ENCODE results near the gene RAB7B.

The RAB7B gene

DNA sequence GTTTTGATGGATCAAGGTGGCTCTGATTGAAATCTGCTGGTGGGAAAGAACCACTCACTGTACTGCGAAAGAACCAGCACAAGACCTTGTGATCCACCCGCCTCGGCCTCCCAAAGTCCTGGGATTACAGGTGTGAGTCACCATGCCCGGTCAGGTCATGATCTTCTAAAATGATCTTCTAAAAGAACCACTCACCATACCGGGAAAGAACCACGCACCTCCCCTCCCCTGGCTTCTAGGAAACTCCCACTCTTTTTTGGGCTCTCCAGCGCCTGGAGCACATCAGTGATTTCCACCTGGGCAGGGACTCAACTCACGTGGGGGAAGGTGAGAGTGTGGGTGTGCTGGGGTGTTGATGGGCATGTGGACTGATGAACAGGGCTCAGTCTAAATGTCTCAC is 7.9 kb upstream of the RAB7B start:
- no peak overlapping the region for H2BK12ac ChIP-seq (ENCODE audit: low read length)
- H2BK120ac ChIP-seq (ENCODE audit: low read depth, low read length) = no peak overlapping the region
- H3K4ac ChIP-seq (ENCODE audit: low read length) = no peak overlapping the region
- no CpG with 5 or more reads among the region's 8 CpGs for WGBS, 2 donors (ENCODE audit: extremely low coverage in 2 of 2, insufficient read length in 2 of 2, insufficient replicate concordance in 1 of 2)
- H3K36me3 ChIP-seq (replicated peaks in 1 of 2; ENCODE audit: control insufficient read depth in 2 of 2, insufficient read depth in 2 of 2, low read length in 2 of 2) = no peaks in the 10 kb centered on the region
- H3K9me3 ChIP-seq (replicated peaks in 1 of 2; ENCODE audit: control insufficient read depth in 2 of 2, insufficient read depth in 1 of 2, low read depth in 1 of 2, low read length in 2 of 2) = peaks cover 0 to 2% of the 10 kb centered on the region in 2 donors
- no peak for DNase-seq (ENCODE audit: low spot score)
- no peak overlapping the region for H2BK5ac ChIP-seq (ENCODE audit: low read length)
- H3K27me3 ChIP-seq (ENCODE audit: control insufficient read depth in 3 of 3, insufficient read depth in 3 of 3, low read depth in 1 of 3, low read length in 3 of 3) = peaks cover 0 to 5% (median 0%) of the 10 kb centered on the region in 3 experiments
- H3K79me1 ChIP-seq (ENCODE audit: low read depth, low read length) = no peaks in the 10 kb centered on the region
- H4K8ac ChIP-seq (ENCODE audit: low read depth, low read length) = no peak overlapping the region
- no peak overlapping the region for H3K4me2 ChIP-seq (ENCODE audit: insufficient read depth, low read length, poor library complexity, severe bottlenecking)
- peaks cover 0 to 4% of the 10 kb centered on the region in 2 donors for H3K4me1 ChIP-seq (ENCODE audit: control insufficient read depth in 2 of 2, insufficient read depth in 1 of 2, low read depth in 1 of 2, low read length in 2 of 2)
- no peak overlapping the region for H3K18ac ChIP-seq (ENCODE audit: low read length)
- H3K9ac ChIP-seq (ENCODE audit: low read depth, low read length, poor library complexity) = no peak overlapping the region
- no peak overlapping the region for H3K4me3 ChIP-seq (ENCODE audit: low read length in 2 of 2)
- no peak overlapping the region for H2AK5ac ChIP-seq (ENCODE audit: low read depth, low read length)
- no peak overlapping the region for H2BK15ac ChIP-seq (ENCODE audit: low read length)
- no peak overlapping the region for H2AFZ ChIP-seq (ENCODE audit: low read length)
- no peak overlapping the region for H3K27ac ChIP-seq (replicated peaks; ENCODE audit: low read length)
- no peak overlapping the region for H3K14ac ChIP-seq (ENCODE audit: low read length)
- no peak overlapping the region for H3K23ac ChIP-seq (ENCODE audit: low read depth, low read length, poor library complexity)
- no peak overlapping the region for H4K91ac ChIP-seq (ENCODE audit: low read depth, low read length, poor library complexity)

DNA sequence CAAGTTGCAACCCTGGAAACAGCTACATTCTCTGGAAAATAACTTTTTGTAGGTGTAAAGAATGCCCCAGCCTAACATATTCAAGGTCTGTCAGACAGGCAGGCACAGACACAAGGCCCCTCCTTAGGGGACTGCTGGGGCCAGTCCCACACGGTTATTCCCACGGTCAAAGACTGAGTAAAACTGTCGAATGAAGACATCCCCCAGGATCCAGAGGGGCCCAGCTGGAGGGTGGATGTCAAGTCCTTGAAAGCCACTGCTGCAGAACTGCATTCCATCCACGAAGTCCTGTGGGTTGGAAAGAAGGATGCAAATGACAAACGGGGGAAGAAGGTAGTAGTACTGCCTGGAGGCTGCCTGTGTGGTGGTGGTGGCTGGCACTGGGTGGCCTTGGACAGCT is 6.9 kb upstream of the RAB7B start:
- Histone ChIP-seq H2BK15ac (ENCODE audit: low read length) (no peak overlapping the region), H4K8ac (ENCODE audit: low read depth, low read length) (no peak overlapping the region), H2BK5ac (ENCODE audit: low read length) (no peak overlapping the region), H2AFZ (ENCODE audit: low read length) (no peak overlapping the region), H3K4me1 (ENCODE audit: control insufficient read depth in 2 of 2, insufficient read depth in 1 of 2, low read depth in 1 of 2, low read length in 2 of 2) (peaks cover 0 to 7% of the 10 kb centered on the region in 2 donors), H3K9ac (ENCODE audit: low read depth, low read length, poor library complexity) (no peak overlapping the region), H3K4me3 (ENCODE audit: low read length in 2 of 2) (no peak overlapping the region), H3K36me3 (replicated peaks in 1 of 2; ENCODE audit: control insufficient read depth in 2 of 2, insufficient read depth in 2 of 2, low read length in 2 of 2) (no peaks in the 10 kb centered on the region), H3K14ac (ENCODE audit: low read length) (no peak overlapping the region), H3K27me3 (ENCODE audit: control insufficient read depth in 3 of 3, insufficient read depth in 3 of 3, low read depth in 1 of 3, low read length in 3 of 3) (peaks cover 0 to 5% (median 0%) of the 10 kb centered on the region in 3 experiments), H3K4me2 (ENCODE audit: insufficient read depth, low read length, poor library complexity, severe bottlenecking) (no peak overlapping the region), H4K91ac (ENCODE audit: low read depth, low read length, poor library complexity) (no peak overlapping the region), H3K18ac (ENCODE audit: low read length) (no peak overlapping the region), H3K23ac (ENCODE audit: low read depth, low read length, poor library complexity) (no peak overlapping the region), H3K79me1 (ENCODE audit: low read depth, low read length) (no peaks in the 10 kb centered on the region), H3K9me3 (replicated peaks in 1 of 2; ENCODE audit: control insufficient read depth in 2 of 2, insufficient read depth in 1 of 2, low read depth in 1 of 2, low read length in 2 of 2) (peaks cover 0 to 2% of the 10 kb centered on the region in 2 donors), H2BK120ac (ENCODE audit: low read depth, low read length) (no peak overlapping the region), H2BK12ac (ENCODE audit: low read length) (no peak overlapping the region), H3K27ac (replicated peaks; ENCODE audit: low read length) (no peak overlapping the region), H3K4ac (ENCODE audit: low read length) (no peak overlapping the region), H2AK5ac (ENCODE audit: low read depth, low read length) (no peak overlapping the region)
- WGBS, 2 donors (ENCODE audit: extremely low coverage in 2 of 2, insufficient read length in 2 of 2, insufficient replicate concordance in 1 of 2) = no CpG with 5 or more reads among the region's 5 CpGs
- DNase-seq (ENCODE audit: low spot score) = no peak

- Histone ChIP-seq H3K27ac (replicated peaks; ENCODE audit: low read length) (no peak overlapping the region), H3K4ac (ENCODE audit: low read length) (no peak overlapping the region), H4K8ac (ENCODE audit: low read depth, low read length) (no peak overlapping the region), H2AFZ (ENCODE audit: low read length) (no peak overlapping the region), H3K79me1 (ENCODE audit: low read depth, low read length) (peaks cover 8% of the 10 kb centered on the region), H3K14ac (ENCODE audit: low read length) (no peak overlapping the region), H3K27me3 (ENCODE audit: control insufficient read depth in 3 of 3, insufficient read depth in 3 of 3, low read depth in 1 of 3, low read length in 3 of 3) (peaks cover 0 to 8% (median 0%) of the 10 kb centered on the region in 3 experiments), H2BK15ac (ENCODE audit: low read length) (no peak overlapping the region), H2BK120ac (ENCODE audit: low read depth, low read length) (no peak overlapping the region), H2BK12ac (ENCODE audit: low read length) (no peak overlapping the region), H3K23ac (ENCODE audit: low read depth, low read length, poor library complexity) (no peak overlapping the region), H2AK5ac (ENCODE audit: low read depth, low read length) (no peak overlapping the region), H4K91ac (ENCODE audit: low read depth, low read length, poor library complexity) (no peak overlapping the region), H3K4me2 (ENCODE audit: insufficient read depth, low read length, poor library complexity, severe bottlenecking) (no peak overlapping the region), H3K9ac (ENCODE audit: low read depth, low read length, poor library complexity) (no peak overlapping the region), H3K4me3 (ENCODE audit: low read length in 2 of 2) (no peak overlapping the region), H3K4me1 (ENCODE audit: control insufficient read depth in 2 of 2, insufficient read depth in 1 of 2, low read depth in 1 of 2, low read length in 2 of 2) (peaks cover 0 to 9% of the 10 kb centered on the region in 2 donors), H3K18ac (ENCODE audit: low read length) (no peak overlapping the region), H2BK5ac (ENCODE audit: low read length) (no peak overlapping the region), H3K9me3 (replicated peaks in 1 of 2; ENCODE audit: control insufficient read depth in 2 of 2, insufficient read depth in 1 of 2, low read depth in 1 of 2, low read length in 2 of 2) (peaks cover 0 to 3% of the 10 kb centered on the region in 2 donors), H3K36me3 (replicated peaks in 1 of 2; ENCODE audit: control insufficient read depth in 2 of 2, insufficient read depth in 2 of 2, low read length in 2 of 2) (peaks cover 0 to 2% of the 10 kb centered on the region in 2 donors)
- no peak for DNase-seq (ENCODE audit: low spot score)
- no CpG with 5 or more reads among the region's 4 CpGs for WGBS, 2 donors (ENCODE audit: extremely low coverage in 2 of 2, insufficient read length in 2 of 2, insufficient replicate concordance in 1 of 2)
These were observed 3.8 kb upstream of the RAB7B start for GRCh38 chr1:206006946-206007345.

- H3K4me1 ChIP-seq (ENCODE audit: control insufficient read depth in 2 of 2, insufficient read depth in 1 of 2, low read depth in 1 of 2, low read length in 2 of 2) = peaks cover 0 to 9% of the 10 kb centered on the region in 2 donors
- WGBS, 2 donors (ENCODE audit: extremely low coverage in 2 of 2, insufficient read length in 2 of 2, insufficient replicate concordance in 1 of 2) = no CpG with 5 or more reads among the region's 8 CpGs
These were observed 2.6 kb upstream of the RAB7B start for GRCh38 chr1:206005778-206006180.

More at GRCh38 chr1:206005778-206006180, 2.6 kb upstream of the RAB7B start:
- Histone ChIP-seq H2BK12ac (ENCODE audit: low read length) (no peak overlapping the region), H3K27ac (replicated peaks; ENCODE audit: low read length) (no peak overlapping the region), H3K4me3 (ENCODE audit: low read length in 2 of 2) (no peak overlapping the region), H3K9ac (ENCODE audit: low read depth, low read length, poor library complexity) (no peak overlapping the region), H4K8ac (ENCODE audit: low read depth, low read length) (no peak overlapping the region), H3K9me3 (replicated peaks in 1 of 2; ENCODE audit: control insufficient read depth in 2 of 2, insufficient read depth in 1 of 2, low read depth in 1 of 2, low read length in 2 of 2) (peaks cover 0 to 3% of the 10 kb centered on the region in 2 donors), H2BK120ac (ENCODE audit: low read depth, low read length) (no peak overlapping the region), H4K91ac (ENCODE audit: low read depth, low read length, poor library complexity) (no peak overlapping the region), H3K36me3 (replicated peaks in 1 of 2; ENCODE audit: control insufficient read depth in 2 of 2, insufficient read depth in 2 of 2, low read length in 2 of 2) (peaks cover 0 to 2% of the 10 kb centered on the region in 2 donors), H2BK15ac (ENCODE audit: low read length) (no peak overlapping the region), H3K79me1 (ENCODE audit: low read depth, low read length) (peaks cover 8% of the 10 kb centered on the region), H2AFZ (ENCODE audit: low read length) (no peak overlapping the region), H3K14ac (ENCODE audit: low read length) (no peak overlapping the region), H3K23ac (ENCODE audit: low read depth, low read length, poor library complexity) (no peak overlapping the region), H3K4ac (ENCODE audit: low read length) (no peak overlapping the region), H3K4me2 (ENCODE audit: insufficient read depth, low read length, poor library complexity, severe bottlenecking) (no peak overlapping the region), H3K27me3 (ENCODE audit: control insufficient read depth in 3 of 3, insufficient read depth in 3 of 3, low read depth in 1 of 3, low read length in 3 of 3) (peaks cover 0 to 8% (median 0%) of the 10 kb centered on the region in 3 experiments), H2BK5ac (ENCODE audit: low read length) (no peak overlapping the region), H2AK5ac (ENCODE audit: low read depth, low read length) (no peak overlapping the region), H3K18ac (ENCODE audit: low read length) (peak overlapping the region; percentile 41)
- DNase-seq (ENCODE audit: low spot score) = no peak

All from neuronal stem cell (in vitro differentiated cells).